OCI-LY7 (cell line): Measurements from ENCODE around the gene FAM163A.

Experiments used
- CTCF ChIP-seq: fragments of 200-600 bp; sonication (generic); conservative IDR thresholded peaks from 2 replicates; pipeline ENCODE4 v1.5.1; 2014; ENCODE audit warnings: mild to moderate bottlenecking, antibody characterized with exemption, low read length, moderate library complexity, mixed read lengths
- EZH2phosphoT487 ChIP-seq: fragments of 200-600 bp; sonication (generic); IDR thresholded peaks from 2 replicates; pipeline ENCODE4 v1.6.1; 2018; ENCODE audit warnings: low read depth, borderline replicate concordance, mild to moderate bottlenecking, mixed run types, antibody characterized with exemption, low read length, moderate library complexity, mixed read lengths

DNA sequence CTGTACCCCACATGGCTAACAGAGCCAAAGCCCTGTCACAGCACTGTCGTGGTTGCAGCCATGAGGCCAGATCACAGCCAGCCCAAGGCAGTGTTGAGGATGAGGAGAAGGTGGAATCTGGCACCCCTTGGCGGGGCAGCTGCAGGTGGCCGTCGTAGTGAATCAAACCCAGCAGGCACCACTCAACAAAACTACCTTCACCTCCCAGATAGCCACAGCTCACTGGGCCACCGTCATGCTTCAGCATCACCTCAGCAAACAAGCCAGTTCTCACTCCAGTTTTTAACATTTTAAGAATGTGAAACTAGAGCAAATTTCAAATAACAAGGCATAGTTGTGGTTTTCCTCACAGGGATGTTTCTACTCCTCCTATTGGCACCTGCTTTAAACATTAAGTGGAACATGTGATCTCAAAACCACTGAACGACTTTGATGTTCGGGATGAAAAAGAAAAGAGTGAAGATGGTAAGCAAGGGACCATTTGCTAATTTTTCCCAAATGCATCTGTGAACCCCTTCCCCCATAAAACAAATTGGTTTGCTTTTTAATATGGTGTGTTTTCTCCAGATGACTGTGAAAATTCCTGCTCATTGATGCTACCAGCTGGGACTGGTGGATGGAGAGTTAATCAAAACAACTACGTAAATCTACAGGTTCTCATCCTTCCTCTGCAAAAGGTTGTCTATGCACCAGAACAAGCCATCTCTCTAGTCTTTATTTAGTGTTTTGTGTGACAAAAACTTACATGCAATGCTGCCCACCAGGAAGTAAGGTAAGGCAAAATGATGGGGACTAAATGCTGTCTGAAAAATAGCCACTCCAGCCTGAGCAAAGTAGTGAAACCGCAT, 89.0 kb downstream of the FAM163A start:
- TF ChIP-seq CTCF (no peak), EZH2phosphoT487 (no peak)
